Stimulated activated CD4-positive, alpha-beta T cell treated with anti-CD3 and anti-CD28 coated beads, Interleukin-15, amount 100 ng/mL, for 24 hours (primary cell): ENCODE data around the gene EYA2.
"Not testable (repeated sequence)": the region's sequence is repeated elsewhere in the genome, so short reads cannot be mapped to it uniquely, and the experiment has no call there.

ENCODE experiments used
- DNase-seq: peaks from one replicate; pipeline ENCODE4 v3.0.0-alpha.2; 2020

The EYA2 gene

GRCh38 chr20:46897328-46897880 is 2.8 kb downstream of the EYA2 start:
- DNase-seq = no peak

- no peak for DNase-seq
Measured at GRCh38 chr20:46898423-46898822, 3.8 kb downstream of the EYA2 start.

GRCh38 chr20:46899621-46900020 is 5.0 kb downstream of the EYA2 start:
- DNase-seq = no peak

- DNase-seq = no peak
Measured at GRCh38 chr20:46900086-46900485, 5.4 kb downstream of the EYA2 start.

GRCh38 chr20:46900826-46901225 is 6.2 kb downstream of the EYA2 start:
- DNase-seq = no peak

GRCh38 chr20:46901638-46902037 is 7.0 kb downstream of the EYA2 start:
- DNase-seq = no peak

GRCh38 chr20:46903256-46903655 is 8.6 kb downstream of the EYA2 start:
- DNase-seq = no peak

GRCh38 chr20:46903937-46904336 is 9.3 kb downstream of the EYA2 start:
- no peak for DNase-seq

- DNase-seq = no peak
Measured at GRCh38 chr20:46905364-46906125, 10.9 kb downstream of the EYA2 start.

GRCh38 chr20:46913329-46914044 is 18.8 kb downstream of the EYA2 start:
- no peak for DNase-seq

- DNase-seq = no peak
Measured at GRCh38 chr20:46914789-46915379, 20.2 kb downstream of the EYA2 start.

GRCh38 chr20:46915575-46916257 is 21.1 kb downstream of the EYA2 start:
- DNase-seq = no peak

- DNase-seq = no peak
Measured at GRCh38 chr20:46916258-46916603, 21.6 kb downstream of the EYA2 start.

- DNase-seq = no peak
Measured at GRCh38 chr20:46917155-46917554, 22.5 kb downstream of the EYA2 start.

GRCh38 chr20:46920114-46920513 is 25.5 kb downstream of the EYA2 start:
- DNase-seq = no peak

GRCh38 chr20:46922841-46923240 is 28.2 kb downstream of the EYA2 start:
- DNase-seq = not testable (repeated sequence)

- no peak for DNase-seq
Measured at GRCh38 chr20:46923550-46923949, 28.9 kb downstream of the EYA2 start.

- DNase-seq = no peak
Measured at GRCh38 chr20:46928580-46929132, 34.0 kb downstream of the EYA2 start.

GRCh38 chr20:46929902-46930301 is 35.3 kb downstream of the EYA2 start:
- DNase-seq = no peak

GRCh38 chr20:46930640-46931339 is 36.1 kb downstream of the EYA2 start:
- no peak for DNase-seq

- DNase-seq = no peak
Measured at GRCh38 chr20:46931699-46932098, 37.1 kb downstream of the EYA2 start.

- not testable (repeated sequence) for DNase-seq
Measured at GRCh38 chr20:46932439-46932838, 37.8 kb downstream of the EYA2 start.
